BJ (cell line): Measurements from ENCODE around the gene VEZT. TPM values are rescaled to one million over a fixed set of nuclear protein-coding genes. Genes with fewer than 3 reads are reported as not detected.

Source experiments
- CTCF ChIA-PET: fragments of 350-600 bp; formaldehyde crosslinking; extraction: SDS; loops from one replicate; lab custom pipeline; 2021; ENCODE audit warnings: antibody characterized with exemption, inconsistent platforms; lab: Yijun Ruan, JAX
- POLR2A ChIA-PET: fragments of 300-600 bp; sonication (Branson Sonifier 250); formaldehyde crosslinking; extraction: SDS; loops from one replicate; lab custom pipeline; 2021; ENCODE audit warnings: antibody characterized with exemption; lab: Charles Lee
- DNase-seq: peaks from one replicate; pipeline ENCODE4 v3.0.0-alpha.2; 2011; ENCODE audit warnings: low read depth
- H3K27me3 ChIP-seq: 2 replicates; pipeline ENCODE4 v1.6.0; 2011; ENCODE audit warnings: low read length; ENCODE audit not compliant: control insufficient read depth, insufficient read depth
- H3K36me3 ChIP-seq: 2 replicates; pipeline ENCODE4 v1.5.1; 2011; ENCODE audit warnings: low read length; ENCODE audit not compliant: control insufficient read depth, insufficient read depth
- H3K4me3 ChIP-seq: 2 replicates; pipeline ENCODE4 v1.5.1; 2011; ENCODE audit warnings: low read depth, mild to moderate bottlenecking, control low read depth, low read length
- CTCF ChIP-seq: IDR thresholded peaks from 2 replicates; pipeline ENCODE4 v1.5.1; 2011; ENCODE audit warnings: low read depth, mild to moderate bottlenecking, control low read depth, inconsistent platforms, low read length, moderate library complexity; ENCODE audit not compliant: insufficient read depth
- polyA plus RNA-seq: library from polyadenylated mRNA; depleted of rRNA; stranded (reverse); fragments of >200 nt; gene quantifications from 2 replicates; pipeline ENCODE4 v1.2.3, GENCODE V29; 2011

The VEZT gene
- polyA plus RNA-seq, 1 experiment: 50.6 TPM

- POLR2A ChIA-PET: no interaction called here
- Histone ChIP-seq H3K27me3 (no peaks in the 10 kb centered on the region), H3K4me3 (no peak overlapping the region), H3K36me3 (no peaks in the 10 kb centered on the region; the same call in 1 of the 2 replicates)
- no peak for TF ChIP-seq CTCF
- DNase-seq: no peak
- CTCF ChIA-PET: interaction anchor here (0.6 kb wide), 1 partner anchor 9 kb away, joined by 4 read pairs; no protein-coding TSS in a partner anchor
Measured at GRCh38 chr12:95220726-95221125, 3.1 kb downstream of the VEZT start.

GRCh38 chr12:95224202-95225170 lies 6.9 kb downstream of the VEZT start:
- TF ChIP-seq CTCF: no peak
- Histone ChIP-seq H3K4me3 (no peak overlapping the region), H3K36me3 (peaks cover 1% of the 10 kb centered on the region), H3K27me3 (no peaks in the 10 kb centered on the region)
- no peak for DNase-seq
- ChIA-PET POLR2A (no interaction called here), CTCF (interaction anchor here (0.6 kb wide), 1 partner anchor 9 kb away, joined by 3 read pairs; no protein-coding TSS in a partner anchor)

GRCh38 chr12:95225645-95226212 lies 8.1 kb downstream of the VEZT start:
- Histone ChIP-seq H3K36me3 (peaks cover 1% of the 10 kb centered on the region), H3K27me3 (no peaks in the 10 kb centered on the region), H3K4me3 (no peak overlapping the region)
- ChIA-PET CTCF (interaction anchor here (0.6 kb wide), 1 partner anchor 895 kb away, joined by 4 read pairs; no protein-coding TSS in a partner anchor), POLR2A (no interaction called here)
- TF ChIP-seq CTCF: no peak
- DNase-seq: no peak

GRCh38 chr12:95227818-95228356 lies 10.3 kb downstream of the VEZT start:
- ChIA-PET POLR2A (no interaction called here), CTCF (interaction anchor here (0.5 to 1.0 kb wide), 3 partner anchors 10 to 312 kb away, joined by 3 read pairs; no protein-coding TSS in a partner anchor)

More at GRCh38 chr12:95227818-95228356, 10.3 kb downstream of the VEZT start:
- Histone ChIP-seq H3K27me3 (no peaks in the 10 kb centered on the region), H3K4me3 (no peak overlapping the region), H3K36me3 (peaks cover 1% of the 10 kb centered on the region)
- DNase-seq: no peak
- TF ChIP-seq CTCF: no peak
